Hepatocyte (in vitro differentiated cells): ENCODE data around the gene IRF6. TPM values are rescaled to one million over a fixed set of nuclear protein-coding genes. Genes with fewer than 3 reads are reported as not detected.

Source experiments
- DNase-seq: peaks from one replicate; pipeline ENCODE4 v3.0.0-alpha.2; 2016; ENCODE audit warnings: low spot score
- H2AFZ ChIP-seq: fragments of 200-600 bp; sonication (generic); 2 replicates; pipeline ENCODE4 v1.6.0; 2016; ENCODE audit warnings: antibody characterized with exemption, mild to moderate bottlenecking
- H3K27ac ChIP-seq: fragments of 200-600 bp; sonication (generic); 2 replicates; pipeline ENCODE4 v1.5.1; 2016; ENCODE audit warnings: mild to moderate bottlenecking
- H3K27me3 ChIP-seq: fragments of 200-600 bp; sonication (generic); 2 replicates; pipeline ENCODE4 v1.6.1; 2016
- H3K36me3 ChIP-seq: fragments of 200-600 bp; sonication (generic); replicated peaks from 2 replicates; pipeline ENCODE4 v1.5.1; 2016; ENCODE audit warnings: low read depth; ENCODE audit not compliant: insufficient read depth
- H3K4me1 ChIP-seq: fragments of 200-600 bp; sonication (generic); 2 replicates; pipeline ENCODE4 v1.5.1; 2016; ENCODE audit warnings: mild to moderate bottlenecking, moderate library complexity; ENCODE audit not compliant: insufficient read depth
- H3K4me2 ChIP-seq: fragments of 200-600 bp; sonication (generic); 2 replicates; pipeline ENCODE4 v1.6.0; 2016
- H3K4me3 ChIP-seq: fragments of 200-600 bp; sonication (generic); 2 replicates; pipeline ENCODE4 v1.5.1; 2016; ENCODE audit warnings: mild to moderate bottlenecking
- H3K79me2 ChIP-seq: fragments of 200-600 bp; sonication (generic); 2 replicates; pipeline ENCODE4 v1.6.0; 2017; ENCODE audit warnings: mild to moderate bottlenecking
- H3K9me2 ChIP-seq: fragments of 200-600 bp; sonication (generic); replicated peaks from 2 replicates; pipeline ENCODE4 v1.6.0; 2017; ENCODE audit warnings: mild to moderate bottlenecking; ENCODE audit not compliant: insufficient read depth
- H3K9me3 ChIP-seq: fragments of 200-600 bp; sonication (generic); 2 replicates; pipeline ENCODE4 v1.5.1; 2016; ENCODE audit warnings: low read depth, mild to moderate bottlenecking
- H4K20me1 ChIP-seq: fragments of 200-600 bp; sonication (generic); 2 replicates; pipeline ENCODE4 v1.6.0; 2016; ENCODE audit warnings: mild to moderate bottlenecking; ENCODE audit not compliant: insufficient read depth, poor library complexity, severe bottlenecking
- CTCF ChIP-seq: fragments of 200-600 bp; sonication (generic); IDR thresholded peaks from 2 replicates; pipeline ENCODE4 v1.5.1; 2016; ENCODE audit warnings: antibody characterized with exemption, mild to moderate bottlenecking; ENCODE audit not compliant: poor library complexity
- EZH2 ChIP-seq: fragments of 200-600 bp; sonication (generic); IDR thresholded peaks from 2 replicates; pipeline ENCODE4 v1.6.1; 2016; ENCODE audit warnings: antibody characterized with exemption, mild to moderate bottlenecking, borderline replicate concordance
- EZH2phosphoT487 ChIP-seq: fragments of 200-600 bp; sonication (generic); IDR thresholded peaks from one replicate; pipeline ENCODE4 v1.6.1; 2018; ENCODE audit warnings: antibody characterized with exemption, mild to moderate bottlenecking, low read depth, moderate library complexity; ENCODE audit not compliant: unreplicated experiment, severe bottlenecking
- WGBS: methylation state at CpG from one replicate; pipeline ENCODE4 v1.1.6; 2016; ENCODE audit warnings: low lambda C conversion rate; ENCODE audit errors: missing lambda C conversion rate; 5-methylcytosine and 5-hydroxymethylcytosine counted together
- polyA plus RNA-seq: library from polyadenylated mRNA; unstranded; fragments of >200 nt; fragmentation: Nextera tagmentation; extraction: Ambion mirVana; gene quantifications from 2 replicates; pipeline ENCODE4 v1.2.1, GENCODE V29; 2016
- total RNA-seq: library from RNA; depleted of rRNA; stranded (reverse); fragments of >200 nt; gene quantifications from 2 replicates; pipeline ENCODE4 v1.2.3, GENCODE V29; 2014

The IRF6 gene
- total and polyA plus RNA-seq, 2 experiments from 2014 or later = 31.0 to 35.3 TPM

DNA sequence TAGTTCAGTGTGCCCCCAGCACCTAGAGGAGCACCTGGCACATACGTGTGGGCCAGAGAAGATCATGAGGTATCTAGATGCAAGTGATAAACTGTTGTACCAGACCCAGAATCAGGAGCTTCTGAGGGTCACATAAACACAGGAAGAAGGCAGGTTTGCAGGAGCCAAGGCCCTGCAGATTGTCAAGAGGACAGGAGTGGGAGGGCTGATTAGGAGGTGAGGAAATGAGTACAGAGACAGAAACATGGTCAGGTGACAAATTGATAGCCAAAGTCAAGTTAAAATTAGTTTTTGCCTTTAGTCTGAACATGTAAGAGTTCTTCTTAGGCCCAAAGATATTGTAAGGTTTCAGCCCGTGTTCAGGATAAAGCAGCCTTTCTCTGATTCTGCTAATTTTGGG, 64.1 kb downstream of the IRF6 start:
- Histone ChIP-seq H3K27ac (no peak overlapping the region), H3K4me2 (no peak overlapping the region), H3K27me3 (no peaks in the 10 kb centered on the region), H3K36me3 (no peaks in the 10 kb centered on the region), H3K79me2 (no peaks in the 10 kb centered on the region), H3K4me1 (no peaks in the 10 kb centered on the region), H2AFZ (no peak overlapping the region), H3K9me2 (no peaks in the 10 kb centered on the region), H3K4me3 (no peak overlapping the region), H4K20me1 (no peaks in the 10 kb centered on the region), H3K9me3 (no peaks in the 10 kb centered on the region)
- no peak for DNase-seq
- WGBS = 69% methylated on average over 2 of the region's 2 CpGs
- TF ChIP-seq EZH2phosphoT487 = no peak
- no peak for TF ChIP-seq EZH2
- no peak for TF ChIP-seq CTCF

DNA sequence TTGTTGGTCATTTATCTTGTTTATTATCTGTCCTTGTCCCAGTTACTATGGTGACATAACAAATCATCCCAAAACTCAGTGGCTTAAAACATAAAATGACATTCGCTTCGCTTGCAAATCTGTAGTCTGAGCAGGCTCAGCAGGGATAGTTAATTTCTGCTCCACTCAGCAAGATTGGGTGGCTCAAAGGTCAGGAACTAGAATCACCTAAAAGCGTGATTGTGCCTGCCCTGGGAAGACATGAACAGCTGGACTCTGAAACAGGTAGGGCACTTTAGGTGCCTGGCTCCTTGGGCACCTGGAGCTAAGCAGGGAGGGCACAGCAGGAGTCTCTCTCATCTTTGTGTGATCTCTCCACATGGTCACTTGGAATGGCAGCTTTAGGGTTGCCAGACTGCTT, 64.7 kb downstream of the IRF6 start:
- Histone ChIP-seq H3K4me1 (no peaks in the 10 kb centered on the region), H3K36me3 (no peaks in the 10 kb centered on the region), H3K9me2 (no peaks in the 10 kb centered on the region), H3K4me2 (no peak overlapping the region), H2AFZ (no peak overlapping the region), H3K4me3 (no peak overlapping the region), H3K79me2 (no peaks in the 10 kb centered on the region), H3K9me3 (no peaks in the 10 kb centered on the region), H3K27ac (no peak overlapping the region), H3K27me3 (no peaks in the 10 kb centered on the region), H4K20me1 (no peaks in the 10 kb centered on the region)
- TF ChIP-seq EZH2 (no peak), CTCF (no peak), EZH2phosphoT487 (no peak)
- DNase-seq = no peak
- WGBS = 68% methylated on average over 3 of the region's 3 CpGs

DNA sequence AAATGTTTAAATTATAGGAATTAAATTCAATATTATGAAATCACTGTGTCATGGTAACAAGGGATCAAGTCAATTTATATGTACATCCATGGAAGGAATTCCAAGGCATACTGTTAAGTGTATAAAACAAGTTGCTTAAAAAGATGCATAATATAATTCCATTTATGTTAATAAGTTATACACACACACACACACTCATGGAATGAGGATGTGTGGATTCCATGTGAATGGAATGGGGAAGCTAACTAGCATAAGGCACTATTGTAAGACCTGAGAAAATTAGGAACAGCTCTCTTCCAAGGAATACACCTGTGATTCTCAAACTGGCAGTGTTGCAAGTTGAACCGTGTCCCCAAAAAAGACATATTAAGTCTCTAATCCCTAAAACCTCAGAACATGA, 67.7 kb downstream of the IRF6 start:
- H3K79me2 ChIP-seq = no peaks in the 10 kb centered on the region
- no peak for TF ChIP-seq EZH2phosphoT487
- TF ChIP-seq EZH2 = no peak
- TF ChIP-seq CTCF = no peak
- no peaks in the 10 kb centered on the region for H3K9me3 ChIP-seq
- peaks cover 4% of the 10 kb centered on the region for H3K27me3 ChIP-seq
- H3K9me2 ChIP-seq = no peaks in the 10 kb centered on the region
- H3K4me2 ChIP-seq = no peak overlapping the region
- H4K20me1 ChIP-seq = no peaks in the 10 kb centered on the region
- H3K4me3 ChIP-seq = no peak overlapping the region
- no peaks in the 10 kb centered on the region for H3K36me3 ChIP-seq
- 93% methylated on average over 1 of the region's 1 CpG for WGBS
- H3K27ac ChIP-seq = no peak overlapping the region
- no peak for DNase-seq
- no peaks in the 10 kb centered on the region for H3K4me1 ChIP-seq
- no peak overlapping the region for H2AFZ ChIP-seq

GRCh38 chr1:209737118-209737505, 68.8 kb downstream of the IRF6 start:
- DNase-seq = no peak
- Histone ChIP-seq H4K20me1 (no peaks in the 10 kb centered on the region), H3K9me3 (no peaks in the 10 kb centered on the region), H3K9me2 (no peaks in the 10 kb centered on the region), H3K36me3 (no peaks in the 10 kb centered on the region), H2AFZ (no peak overlapping the region), H3K4me3 (no peak overlapping the region), H3K79me2 (no peaks in the 10 kb centered on the region), H3K27me3 (peaks cover 4% of the 10 kb centered on the region), H3K4me2 (no peak overlapping the region), H3K27ac (no peak overlapping the region), H3K4me1 (no peaks in the 10 kb centered on the region)
- WGBS = 79% methylated on average over 5 of the region's 5 CpGs
- TF ChIP-seq EZH2phosphoT487 = no peak
- no peak for TF ChIP-seq CTCF
- no peak for TF ChIP-seq EZH2
